ENCODE results near the gene NSUN3. TPM values are rescaled to one million over a fixed set of nuclear protein-coding genes. Genes with fewer than 3 reads are reported as not detected.

The NSUN3 gene
- total and polyA plus RNA-seq, 2 of the 4 experiments (the other 2 are of a cell fraction) = 4.9 to 6.8 TPM

DNA sequence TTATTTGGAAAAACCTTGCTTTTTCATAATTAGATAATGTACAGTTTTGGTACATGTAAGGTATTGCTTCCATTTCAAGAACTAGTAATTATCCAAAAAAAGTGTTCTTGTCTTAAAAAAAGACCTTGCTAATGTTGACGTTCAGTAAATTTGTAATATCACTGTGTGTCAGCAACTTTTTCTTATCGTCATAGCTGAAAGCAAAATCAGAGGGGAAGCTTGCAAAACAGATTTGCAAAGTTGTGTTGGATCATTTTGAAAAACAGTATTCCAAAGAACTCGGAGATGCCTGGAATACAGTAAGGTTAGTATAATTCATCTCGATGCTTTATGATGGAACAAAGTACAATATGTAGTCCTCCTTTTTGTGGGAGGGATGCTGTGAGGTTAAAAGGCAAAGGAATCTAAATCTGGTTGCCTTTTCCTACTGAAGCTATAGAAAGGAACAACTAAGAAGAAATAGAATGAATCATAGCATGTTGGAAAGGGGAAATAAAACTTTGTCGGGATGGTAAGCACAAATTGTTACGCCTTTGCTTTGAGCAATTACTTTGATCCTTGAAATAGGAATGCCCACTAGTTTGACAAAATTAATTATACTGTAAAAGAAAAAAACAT lies 1.5 kb downstream of the NSUN3 start:
- CTCF ChIA-PET = no interaction called here
- POLR2A ChIA-PET (ENCODE audit: unreplicated experiment) = no interaction called here
- no peak overlapping the region for H3K18ac ChIP-seq (ENCODE audit: low read depth, low read length)

More for the DNA sequence above, 1.5 kb downstream of the NSUN3 start:
- Histone ChIP-seq H3K27me3 (ENCODE audit: control insufficient read depth, insufficient read depth, low read length) (no peaks in the 10 kb centered on the region), H3K14ac (replicated peaks; ENCODE audit: low read depth, low read length) (no peak overlapping the region), H2BK20ac (ENCODE audit: low read depth, low read length) (no peak overlapping the region), H3K23ac (ENCODE audit: low read depth, low read length) (no peak overlapping the region), H2AK9ac (replicated peaks; ENCODE audit: low read depth, low read length, poor library complexity) (no peak overlapping the region), H3K4ac (ENCODE audit: low read depth, low read length) (no peak overlapping the region), H2BK15ac (ENCODE audit: low read depth, low read length) (no peak overlapping the region), H2BK5ac (ENCODE audit: low read depth, low read length, poor library complexity, severe bottlenecking) (no peak overlapping the region), H2AFZ (replicated peaks; ENCODE audit: low read length, poor library complexity) (no peak overlapping the region), H4K91ac (ENCODE audit: insufficient read depth, low read depth, low read length) (no peak overlapping the region), H2BK120ac (ENCODE audit: low read depth, low read length) (no peak overlapping the region), H4K5ac (ENCODE audit: low read depth, low read length) (no peak overlapping the region), H3K36me3 (ENCODE audit: control insufficient read depth, insufficient read depth, low read length) (peaks cover 4% of the 10 kb centered on the region), H3K27ac (ENCODE audit: insufficient read depth, low read length) (no peak overlapping the region), H3K79me1 (ENCODE audit: low read depth in 1 of 2, low read length in 2 of 2) (peaks cover 6 to 34% of the 10 kb centered on the region in 2 experiments; a peak in 2 of 4 replicates), H3K4me1 (ENCODE audit: control insufficient read depth, insufficient read depth, low read length) (peaks cover 1% of the 10 kb centered on the region; the same call in 1 of the 2 replicates), H4K20me1 (ENCODE audit: insufficient read depth, low read length) (no peaks in the 10 kb centered on the region), H4K8ac (ENCODE audit: low read depth in 2 of 2, low read length in 2 of 2) (no peak overlapping the region; a peak in 1 of 4 replicates), H3K9ac (ENCODE audit: low read depth, low read length) (no peak overlapping the region), H3K9me3 (ENCODE audit: control insufficient read depth, insufficient read depth, low read length) (no peaks in the 10 kb centered on the region), H3K4me2 (ENCODE audit: low read depth, low read length) (no peak overlapping the region), H3K4me3 (ENCODE audit: insufficient read depth, low read depth, low read length) (no peak overlapping the region), H3K9me1 (ENCODE audit: insufficient read depth, low read length) (no peaks in the 10 kb centered on the region), H2AK5ac (ENCODE audit: low read depth, low read length) (no peak overlapping the region), H3K56ac (ENCODE audit: extremely low read depth, insufficient read depth, low read length) (no peak overlapping the region)
- in situ Hi-C loops (cut with MboI; ENCODE audit: low sequenced_read_pairs) = no loop called here
- dilution Hi-C loops (cut with HindIII; ENCODE audit: low sequenced_read_pairs, unreplicated experiment) = no loop called here
- ATAC-seq (ENCODE audit: low read depth) (no peak), DNase-seq (no peak)
- intact Hi-C loops (cut with micrococcal nuclease) = loop anchor here (10.0 kb wide), 1 partner anchor 220 kb away; no protein-coding TSS in a partner anchor
- TF ChIP-seq CEBPB (IDR thresholded peaks at IDR 0.05; ENCODE audit: low read depth, low read length) (no peak), FOS (IDR thresholded peaks at IDR 0.05; ENCODE audit: low read depth, low read length) (no peak)
- BruUV-seq (replicated peaks) = no TSS peak
- 100% methylated on average over 1 of the region's 6 CpGs; no CpG with 5 or more reads in 1 of the 2 experiments for WGBS, 2 experiments (ENCODE audit: extremely low coverage in 2 of 2, insufficient read length in 1 of 2)
